NOMO-1 treated with DMSO at 0.1 percent for 48 hours (cell line): ENCODE results near the gene COLEC12.

Experiments
- DNase-seq: peaks from one replicate; lab custom pipeline; 2025; ENCODE audit not compliant: unreplicated experiment; lab: John Stamatoyannopoulos, UW

The COLEC12 gene

DNA sequence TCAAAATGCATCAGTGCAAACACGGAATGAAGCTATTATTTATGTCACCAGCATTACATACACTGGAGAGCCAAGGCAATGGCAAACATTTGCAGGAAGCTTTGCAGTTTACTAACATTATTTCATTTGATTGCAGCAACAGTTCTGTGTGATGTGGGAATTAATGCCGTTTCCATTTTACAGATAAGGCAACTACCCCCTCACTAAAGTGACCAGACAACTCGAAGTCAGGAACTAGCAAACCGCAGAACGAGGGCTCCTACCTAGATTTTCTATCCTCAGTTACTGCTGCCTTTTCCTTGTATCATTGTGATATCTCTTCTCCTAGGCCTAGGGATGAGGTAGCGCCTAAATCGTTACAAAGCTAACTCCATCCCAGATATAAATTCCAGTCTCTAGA is 85.5 kb downstream of the COLEC12 start:
- no peak for DNase-seq

DNA sequence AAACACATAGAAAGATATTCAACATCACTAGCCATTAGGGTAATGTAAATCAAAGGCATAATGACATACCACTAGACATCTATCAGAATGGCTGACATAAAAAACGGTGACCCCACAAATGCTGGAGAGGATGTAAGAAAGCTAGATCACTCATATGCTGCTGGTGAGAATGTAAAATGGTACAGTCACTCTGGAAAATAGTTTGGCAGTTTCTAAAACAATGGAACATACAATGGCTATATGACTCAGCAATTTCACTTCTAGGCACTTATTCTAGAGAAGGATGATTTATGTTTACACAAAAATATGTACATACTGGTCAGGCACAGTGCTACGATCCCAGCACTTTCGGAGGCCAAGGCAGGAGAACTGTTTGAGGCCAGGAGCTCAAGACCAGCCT is 87.3 kb downstream of the COLEC12 start:
- peak; percentile 38 for DNase-seq

DNA sequence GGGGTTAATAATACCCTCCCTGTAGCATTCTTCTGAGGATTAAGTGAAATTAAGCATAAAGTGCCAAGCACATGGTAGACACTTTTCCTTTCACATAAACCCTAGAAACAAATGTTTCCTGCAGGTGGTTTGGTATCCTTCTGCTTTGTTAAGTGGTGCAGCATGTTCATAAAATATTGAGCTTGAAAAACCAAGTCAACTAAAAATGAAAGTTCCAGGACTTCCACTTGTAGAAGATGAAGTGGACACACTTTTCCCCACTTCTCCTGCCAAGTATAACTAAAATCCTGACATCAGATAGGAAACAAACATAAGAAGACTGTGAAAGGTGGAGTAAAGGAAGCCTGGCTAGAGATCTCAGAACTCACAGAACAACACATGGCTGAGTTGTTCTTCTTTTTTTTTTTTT is 90.5 kb downstream of the COLEC12 start:
- DNase-seq, result no peak

DNA sequence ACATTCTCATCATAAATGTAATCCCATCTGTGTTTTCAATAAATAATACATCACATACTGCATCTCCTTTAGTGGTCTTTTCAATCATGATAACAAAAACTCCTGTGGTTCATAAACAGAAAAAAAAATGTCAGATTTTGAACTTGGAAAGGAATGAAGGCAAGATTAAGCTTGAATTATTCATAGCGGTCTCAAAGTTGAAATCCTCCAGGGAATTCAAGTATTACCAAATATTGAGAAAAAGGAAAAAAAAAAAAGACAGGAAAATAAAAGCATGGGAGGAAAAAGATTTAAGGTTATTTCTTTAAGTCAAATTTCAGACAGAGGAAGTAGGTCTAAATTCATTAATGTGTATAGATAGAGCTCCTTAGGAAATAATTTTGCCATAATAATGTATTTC is 92.1 kb downstream of the COLEC12 start:
- DNase-seq, result no peak

DNA sequence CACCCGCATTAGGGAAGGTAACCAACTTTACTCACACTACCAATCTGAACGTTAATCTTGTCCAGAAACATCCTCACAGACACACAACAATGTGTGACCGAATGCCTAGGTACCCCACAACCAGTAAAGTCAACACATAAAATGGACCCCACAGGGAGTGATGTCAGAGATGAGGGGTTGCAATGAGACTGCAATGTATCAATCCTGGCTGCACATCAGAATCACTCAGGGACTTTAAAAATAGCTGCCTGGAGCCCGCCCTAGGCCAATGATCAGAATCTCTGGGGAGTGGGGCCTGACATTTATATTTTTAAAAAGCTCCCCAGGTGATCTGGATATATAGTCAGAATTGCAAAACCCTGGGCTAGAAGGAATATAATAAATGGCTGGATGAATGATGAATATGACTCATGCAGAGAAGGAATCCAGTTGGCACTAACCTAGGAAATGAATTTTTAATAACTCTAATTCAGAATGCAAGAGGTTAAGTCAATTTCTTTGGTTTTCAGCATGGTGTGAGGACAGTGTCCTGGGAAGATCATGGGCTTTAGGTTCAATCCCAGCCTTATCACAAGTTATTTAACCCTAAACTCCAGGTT is 92.8 kb downstream of the COLEC12 start:
- no peak for DNase-seq

DNA sequence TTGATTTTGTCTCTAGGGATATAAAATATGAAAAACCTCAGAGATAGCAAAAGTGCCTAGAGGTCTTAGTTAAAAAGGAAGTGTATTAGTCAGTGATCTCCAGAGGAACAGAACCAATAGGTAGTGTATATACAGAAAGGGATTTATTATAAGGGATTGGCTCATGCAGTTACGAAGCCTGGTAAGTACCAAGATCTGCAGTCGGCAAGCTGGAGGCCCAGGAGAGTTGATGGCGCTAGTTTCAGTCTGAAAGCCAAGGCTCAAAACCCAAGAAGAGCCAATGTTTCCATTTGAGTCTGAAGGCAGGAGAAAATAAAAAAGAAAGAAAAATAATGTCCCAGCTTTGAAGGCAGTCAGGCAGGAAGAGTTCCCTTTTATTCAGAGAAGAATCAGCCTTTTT is 93.3 kb downstream of the COLEC12 start:
- no peak for DNase-seq

DNA sequence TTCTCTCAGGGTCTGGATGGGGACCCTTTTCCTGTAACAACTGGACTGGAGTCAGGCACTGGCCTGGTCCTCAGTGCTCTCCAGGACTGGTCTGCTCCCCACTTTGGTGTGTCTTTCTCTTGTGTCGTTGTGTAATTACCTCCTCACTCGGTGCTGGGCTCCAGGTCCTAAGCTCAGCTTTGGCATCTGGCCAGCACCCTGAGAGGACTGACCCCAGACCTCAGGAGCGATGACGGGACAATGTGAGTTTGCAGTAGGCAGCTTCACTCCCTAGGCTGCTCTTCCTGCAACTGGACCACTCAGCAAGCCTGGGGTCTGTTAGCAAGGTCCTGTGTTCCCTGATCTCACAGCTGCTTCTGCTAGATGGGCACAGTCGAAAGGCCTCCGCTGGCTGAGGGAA is 93.8 kb downstream of the COLEC12 start:
- DNase-seq, result no peak

DNA sequence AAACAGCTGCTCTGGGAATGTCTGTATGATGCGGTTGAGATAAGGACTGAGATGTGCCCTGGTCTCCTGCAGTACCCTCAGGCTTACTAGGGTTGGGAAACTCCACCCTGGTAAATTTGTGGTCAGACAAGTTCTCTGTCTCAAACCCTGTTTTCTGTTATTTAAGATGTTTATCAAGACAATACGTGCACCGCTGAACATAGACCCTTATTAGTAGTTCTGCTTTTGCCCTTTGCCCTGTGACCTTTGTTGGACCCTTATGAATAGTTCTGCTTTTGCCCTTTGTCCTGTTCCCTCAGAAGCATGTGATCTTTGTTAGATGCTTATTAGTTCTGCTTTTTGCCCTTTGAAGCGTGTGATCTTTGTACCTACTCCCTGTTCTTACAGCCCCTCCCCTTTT is 95.5 kb downstream of the COLEC12 start:
- peak; percentile 43 for DNase-seq

DNA sequence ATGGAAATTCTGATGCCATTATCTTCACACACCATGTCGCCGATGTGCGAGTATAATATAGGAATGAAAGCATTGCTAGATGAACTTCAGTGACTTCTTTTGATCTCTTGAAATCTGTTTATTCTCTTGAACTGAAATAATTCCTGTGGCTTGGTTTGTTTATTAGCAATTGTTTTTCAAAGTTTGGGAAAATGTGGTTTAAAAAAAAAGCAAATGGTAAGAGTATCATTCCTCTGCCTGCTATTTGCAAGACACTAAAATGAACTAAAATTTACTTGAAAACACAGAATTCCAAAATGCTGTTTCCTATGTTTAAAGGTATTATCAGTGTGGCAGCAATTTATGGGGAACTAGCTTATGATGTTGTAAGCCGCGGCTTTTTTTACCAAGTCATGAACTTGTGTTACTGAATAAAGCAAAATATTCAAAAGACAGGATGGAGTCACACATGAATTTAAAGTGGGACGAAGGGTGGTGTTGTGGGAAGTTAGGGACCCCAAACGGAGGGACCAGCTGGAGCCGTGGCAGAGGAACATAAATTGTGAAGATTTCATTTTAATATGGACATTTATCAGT is 96.4 kb downstream of the COLEC12 start:
- peak; percentile 33 for DNase-seq

DNA sequence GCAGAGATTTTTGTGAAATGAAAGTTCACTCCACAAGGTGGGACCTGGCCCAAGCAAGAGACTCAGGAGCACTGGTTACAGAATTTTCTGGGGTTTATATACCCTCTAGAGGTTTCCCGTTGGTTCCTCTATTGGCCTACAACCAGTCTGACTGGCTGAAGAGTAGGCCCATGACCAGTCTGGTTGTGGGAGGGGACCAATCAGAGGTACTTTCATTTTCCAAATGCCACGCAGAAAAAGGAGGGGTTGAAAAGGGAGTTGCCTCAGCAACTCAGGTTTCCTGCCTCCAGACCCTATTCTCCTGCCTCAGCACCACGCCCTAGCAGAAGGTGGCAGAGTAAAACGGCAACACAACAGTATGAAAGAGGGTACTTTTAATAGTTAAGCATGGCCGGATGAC is 98.4 kb downstream of the COLEC12 start:
- DNase-seq, result no peak

DNA sequence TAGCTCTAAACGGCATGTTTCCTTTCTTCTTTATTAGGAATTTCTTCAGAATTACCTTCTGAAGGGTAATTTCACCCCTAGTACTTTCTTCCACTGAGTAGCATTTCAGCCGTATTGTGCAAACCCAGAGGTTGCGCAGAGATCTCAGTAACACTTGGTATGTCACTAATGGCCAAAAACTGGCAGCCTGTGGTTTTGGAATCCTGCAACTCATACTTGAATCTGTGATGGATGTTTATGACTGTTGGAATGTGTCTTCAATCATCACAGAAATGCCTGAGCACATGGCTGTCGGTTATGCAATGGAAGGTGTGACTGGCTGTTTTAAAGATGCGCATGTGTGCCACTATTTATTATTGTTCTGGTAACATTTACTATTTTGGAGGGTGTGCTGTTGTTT is 100.0 kb downstream of the COLEC12 start:
- peak; percentile 94 for DNase-seq

DNA sequence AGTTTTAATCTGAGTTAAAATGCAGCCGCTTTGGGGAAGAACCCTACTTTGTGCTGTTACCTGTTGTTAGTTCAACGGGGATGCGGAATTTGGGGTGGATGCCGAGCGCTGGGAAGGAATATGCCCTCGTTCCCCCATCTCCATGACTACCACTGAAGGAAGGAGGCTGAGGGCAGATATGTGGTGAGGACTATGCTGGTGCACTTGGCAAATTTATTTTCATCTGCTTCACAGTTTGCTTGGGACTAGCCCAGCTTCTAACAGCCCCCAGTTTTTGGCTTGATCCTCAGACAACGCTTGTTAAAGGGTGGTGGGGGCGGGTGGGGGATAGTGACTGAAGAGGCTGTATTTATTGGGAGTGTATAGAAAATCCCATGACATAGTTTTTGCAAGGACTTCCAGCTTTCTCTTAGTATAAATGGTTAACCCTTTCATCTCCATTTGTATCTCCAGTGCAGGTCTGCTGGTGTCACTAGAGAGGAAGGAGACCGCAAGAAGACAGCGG is 100.8 kb downstream of the COLEC12 start:
- no peak for DNase-seq

DNA sequence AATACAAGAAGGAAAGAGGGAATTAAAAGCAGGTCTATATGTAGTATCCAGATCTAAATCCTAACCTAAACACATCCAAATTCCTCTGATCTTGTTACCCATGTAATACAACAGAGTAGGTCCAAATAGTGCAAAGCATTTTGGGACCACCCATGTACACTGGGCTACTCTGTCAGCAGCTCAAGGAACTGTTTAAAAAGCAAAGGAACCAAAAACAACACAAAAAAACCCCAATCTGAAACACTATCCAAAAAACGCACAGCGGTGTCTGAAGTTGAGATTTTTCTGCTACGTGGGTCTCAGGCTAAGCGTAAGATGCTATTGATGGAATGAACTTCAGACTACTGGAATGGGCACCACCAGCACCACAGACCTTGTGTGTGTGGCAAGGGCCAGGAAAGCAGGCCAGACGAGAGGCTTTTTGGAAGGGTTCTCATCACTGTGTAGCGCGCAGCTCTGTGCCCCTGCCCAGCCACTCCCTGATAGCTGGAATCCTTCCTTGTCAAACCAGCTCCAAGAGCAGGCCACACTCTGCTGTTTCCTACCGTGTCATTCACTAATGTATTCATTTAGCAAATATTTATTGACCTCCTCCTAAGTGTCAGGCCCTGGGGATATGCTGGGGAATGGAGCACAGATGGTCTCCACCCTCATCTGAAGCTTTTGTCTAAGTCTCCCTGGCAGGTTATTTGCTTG is 101.4 kb downstream of the COLEC12 start:
- no peak for DNase-seq

DNA sequence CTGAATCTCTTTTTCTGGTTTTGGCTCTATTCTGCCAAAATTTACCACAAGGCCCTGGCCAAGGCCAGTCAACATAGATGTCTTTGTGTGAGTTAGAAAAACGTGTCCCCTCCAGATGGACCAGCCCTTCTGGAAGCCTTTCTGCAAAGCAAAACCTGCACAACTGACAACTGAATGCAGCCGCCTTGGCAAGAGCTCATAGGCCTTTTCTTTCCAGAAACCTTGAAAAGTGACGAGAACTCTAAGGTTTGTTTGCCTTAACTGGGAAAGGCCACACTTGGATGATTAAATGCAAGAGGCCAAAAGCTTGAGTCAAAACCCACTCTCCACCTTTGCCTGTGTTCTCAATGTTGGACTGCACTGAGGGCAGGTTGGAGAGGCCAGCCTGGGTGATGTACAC is 103.9 kb downstream of the COLEC12 start:
- DNase-seq, result no peak

DNA sequence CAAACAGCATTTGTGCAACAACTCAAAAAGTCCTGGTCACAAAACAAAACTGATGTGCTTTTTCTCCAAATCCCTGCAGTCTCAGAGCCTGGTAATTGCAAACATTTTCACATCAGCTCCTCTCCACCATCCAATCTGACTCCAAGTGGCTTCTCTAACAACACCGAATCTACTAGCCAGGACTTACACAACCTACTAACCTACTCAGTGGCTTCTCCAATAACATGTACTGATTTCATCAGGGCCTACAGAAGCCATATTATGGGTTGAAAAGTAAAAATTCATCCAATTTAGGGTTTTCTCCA is 104.3 kb downstream of the COLEC12 start:
- no peak for DNase-seq

DNA sequence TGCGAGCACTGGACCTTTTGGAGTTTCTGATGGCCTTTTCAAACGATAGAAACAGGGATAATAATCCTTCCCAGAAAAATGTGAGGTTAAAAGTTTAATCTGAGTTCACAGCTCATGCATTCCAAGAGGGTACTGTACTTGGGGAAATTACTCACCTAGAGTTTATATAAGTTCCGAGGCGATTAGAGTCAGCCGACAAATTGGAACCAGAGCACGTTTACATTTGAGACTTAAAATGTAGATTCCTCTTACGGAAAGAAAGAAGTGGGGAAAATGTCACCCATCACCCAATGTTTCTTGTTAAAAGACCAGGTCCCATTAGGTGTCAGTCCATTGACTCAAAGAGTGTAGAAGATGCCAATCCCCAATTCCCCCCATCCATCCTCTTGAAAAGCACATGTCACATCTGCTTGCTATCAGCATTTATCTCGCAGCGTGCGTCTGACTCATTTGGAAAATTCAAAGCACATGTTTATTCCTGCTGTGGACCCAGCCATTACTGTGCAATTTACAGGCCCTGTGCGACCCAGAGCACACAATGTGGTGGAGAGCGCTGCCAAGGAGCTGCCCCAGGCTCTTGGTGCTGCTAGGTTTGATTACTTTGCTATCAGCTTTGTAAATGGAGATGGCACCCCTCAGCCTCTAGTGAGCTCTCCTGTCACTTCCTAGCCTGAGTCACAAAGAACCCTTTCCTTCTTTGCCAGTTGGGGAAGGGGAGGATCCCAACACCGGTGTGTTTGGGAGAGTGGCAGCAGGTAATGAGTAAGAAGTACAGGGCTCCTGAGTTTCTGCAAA is 104.8 kb downstream of the COLEC12 start:
- DNase-seq, result no peak

DNA sequence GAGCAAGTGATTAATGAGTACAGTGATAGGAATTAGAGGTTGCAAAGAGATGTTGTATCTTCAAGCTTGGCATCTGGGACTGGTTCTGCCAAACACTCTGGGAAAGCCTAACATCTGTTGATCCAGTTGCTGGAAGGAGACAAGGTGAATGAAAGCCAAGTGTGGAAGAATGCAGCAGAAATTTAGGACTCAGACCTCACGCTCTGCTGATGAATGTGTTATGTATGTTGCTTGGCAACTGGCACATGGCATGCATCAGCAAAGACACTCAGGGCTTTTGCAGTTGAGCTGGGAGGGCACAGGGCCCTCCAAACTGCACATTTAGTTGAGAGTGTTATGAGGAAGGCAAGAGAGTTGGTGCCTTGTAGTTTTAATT is 105.5 kb downstream of the COLEC12 start:
- DNase-seq, result no peak

DNA sequence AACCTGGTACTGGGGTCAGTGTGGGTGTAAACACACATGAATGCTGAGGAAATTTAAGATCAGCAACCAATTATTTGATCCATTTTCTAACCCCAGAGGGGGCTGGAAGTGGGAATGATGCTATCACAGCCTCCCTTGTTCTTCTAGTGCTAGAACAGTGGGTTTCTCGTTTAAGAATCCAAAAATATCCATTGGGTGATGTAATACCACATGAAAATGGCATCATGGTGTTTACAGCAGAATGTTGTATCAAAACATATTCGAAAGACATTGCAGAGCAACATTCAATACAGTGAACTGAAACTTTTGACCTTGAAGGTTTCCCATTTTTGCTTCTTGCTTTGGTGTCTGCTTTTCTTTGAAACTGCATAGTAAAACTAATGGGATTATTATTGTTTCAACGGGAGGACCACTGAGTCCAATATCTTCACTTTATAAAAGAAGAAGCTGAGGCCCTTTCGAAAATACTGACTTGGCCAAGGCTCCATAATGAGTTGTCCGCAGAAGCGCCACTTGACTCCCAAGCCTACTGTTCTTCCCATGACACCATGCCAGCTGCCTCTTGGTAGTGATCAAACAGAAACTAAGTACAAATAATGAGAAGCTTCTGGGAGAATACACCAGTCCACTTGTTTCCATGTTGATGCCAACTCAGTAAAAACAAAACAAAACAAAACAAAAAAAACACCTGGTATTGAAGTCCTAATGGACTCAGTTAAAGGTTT is 106.1 kb downstream of the COLEC12 start:
- DNase-seq, result no peak

DNA sequence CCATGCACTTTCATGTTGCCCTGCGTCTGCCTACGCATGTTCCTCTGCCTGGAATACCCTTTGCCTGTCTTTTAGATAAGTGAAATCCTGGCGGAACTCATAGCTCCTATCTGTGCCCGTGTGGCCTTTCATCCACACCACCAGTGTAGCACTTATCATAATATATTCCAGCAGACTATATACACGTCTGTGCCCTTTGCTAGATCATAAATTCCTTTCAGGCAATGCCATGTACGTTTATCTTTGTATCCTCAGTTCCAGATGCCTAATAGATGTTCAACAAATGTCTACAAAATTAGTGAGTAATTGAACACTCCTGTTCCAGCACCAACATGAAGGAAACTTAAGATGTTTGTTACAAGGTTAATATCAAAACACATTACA is 106.9 kb downstream of the COLEC12 start:
- DNase-seq, result no peak

DNA sequence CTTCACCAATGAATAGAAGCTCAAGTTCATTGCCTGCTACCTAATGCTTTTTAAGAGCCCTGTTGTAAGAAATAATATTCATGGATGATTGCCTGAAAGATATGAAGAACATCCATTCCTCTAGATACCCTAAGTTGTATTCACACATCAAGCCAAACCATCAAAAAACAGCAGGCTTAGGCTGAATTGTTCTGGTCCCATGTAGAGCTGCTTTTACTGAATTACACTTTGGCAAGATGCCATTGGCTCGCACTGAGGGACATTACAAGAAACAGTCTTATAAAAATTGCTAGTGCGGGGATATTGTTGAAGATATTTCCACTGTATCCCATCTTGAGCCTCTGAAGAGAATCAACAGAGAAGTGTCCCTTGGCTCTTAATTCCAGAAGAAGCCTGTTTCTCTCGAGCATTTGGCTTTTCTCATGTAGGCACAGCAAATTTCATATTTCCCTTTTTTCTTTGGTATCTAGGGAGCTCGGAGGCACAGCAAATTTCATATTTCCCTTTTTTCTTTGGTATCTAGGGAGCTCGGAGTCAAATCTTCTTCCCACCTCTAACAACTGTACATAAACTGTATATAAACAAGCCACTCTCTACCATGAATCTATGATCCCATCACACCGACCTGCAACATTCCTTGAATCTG is 107.5 kb downstream of the COLEC12 start:
- no peak for DNase-seq
